HG03354 (cell line): ENCODE results near the gene CRAT.

Experiments
- ATAC-seq: cut with Tn5 transposase; IDR thresholded peaks from one replicate; pipeline ENCODE4 v1.9.1; 2021; ENCODE audit warnings: mild to moderate bottlenecking; ENCODE audit not compliant: unreplicated experiment, poor library complexity, severe bottlenecking

CRAT gene

DNA sequence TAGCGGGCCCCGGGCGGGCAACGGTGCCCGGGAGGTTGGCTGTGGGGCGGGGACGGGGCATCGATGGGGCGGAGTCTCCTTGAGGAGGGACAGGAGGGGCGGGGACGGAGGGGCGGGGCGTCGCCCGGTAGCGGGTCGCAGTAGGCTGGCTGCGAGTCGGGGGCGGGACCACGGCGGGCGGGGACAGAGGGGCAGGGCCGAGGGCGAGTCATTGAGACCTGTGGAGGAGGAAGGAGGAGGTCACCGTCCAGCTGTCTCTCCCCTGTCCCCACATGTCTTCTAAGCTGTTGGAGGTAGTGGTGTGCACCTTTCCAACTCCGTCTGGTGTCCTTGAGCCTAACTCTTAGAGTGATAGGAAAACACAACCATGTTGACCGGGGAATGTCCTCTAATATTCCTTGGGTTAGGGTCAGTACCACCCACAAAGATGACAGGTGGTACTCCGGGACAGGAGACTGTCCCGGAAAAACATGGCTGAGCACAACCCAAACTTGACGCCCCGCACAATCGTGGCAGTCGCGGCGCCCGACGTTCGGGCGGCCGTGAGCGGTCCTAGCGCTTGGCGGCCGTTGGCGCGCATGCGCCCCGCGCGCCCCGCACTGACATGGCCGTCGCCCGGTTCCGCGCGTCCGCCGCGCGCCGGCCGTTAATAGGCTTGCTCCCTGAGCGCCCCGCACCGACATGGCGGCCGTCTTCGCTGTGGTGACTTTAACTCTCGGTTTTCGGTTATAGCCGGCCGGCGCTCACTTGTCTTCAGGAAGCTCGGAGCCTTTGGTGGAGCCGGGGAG is at the start of gene CRAT, which contains the start of gene PTPA:
CRAT (minus strand) TSS at position 54 of the 788 bp plus-strand sequence. CDS start 284 bp downstream, outside the sequence.
PTPA (plus strand) TSS at position 676 of the 788 bp plus-strand sequence. CDS start 186 bp downstream, outside the sequence.
- peak; percentile 85 for ATAC-seq

DNA sequence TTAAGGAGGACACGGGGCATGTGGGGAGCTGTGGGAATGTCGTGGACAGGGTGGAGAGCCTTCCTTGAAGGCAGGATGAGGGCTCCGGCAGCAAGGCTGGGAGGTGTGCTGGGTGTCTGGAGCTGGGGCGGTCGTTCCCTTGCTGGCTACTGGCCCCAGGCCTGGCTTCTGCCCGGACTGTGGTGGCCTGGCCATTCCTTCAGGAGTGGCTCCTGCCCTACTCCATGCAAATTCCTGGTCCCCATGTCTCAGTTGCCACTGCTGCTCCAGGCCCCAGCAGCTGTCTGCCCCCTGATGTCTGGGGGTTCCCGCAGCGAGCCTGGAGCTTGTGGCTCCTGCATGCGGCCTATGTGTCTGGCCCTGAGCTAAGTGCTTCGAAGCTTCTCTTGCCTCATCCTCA is 45.6 kb upstream of the CRAT start:
- no peak for ATAC-seq

DNA sequence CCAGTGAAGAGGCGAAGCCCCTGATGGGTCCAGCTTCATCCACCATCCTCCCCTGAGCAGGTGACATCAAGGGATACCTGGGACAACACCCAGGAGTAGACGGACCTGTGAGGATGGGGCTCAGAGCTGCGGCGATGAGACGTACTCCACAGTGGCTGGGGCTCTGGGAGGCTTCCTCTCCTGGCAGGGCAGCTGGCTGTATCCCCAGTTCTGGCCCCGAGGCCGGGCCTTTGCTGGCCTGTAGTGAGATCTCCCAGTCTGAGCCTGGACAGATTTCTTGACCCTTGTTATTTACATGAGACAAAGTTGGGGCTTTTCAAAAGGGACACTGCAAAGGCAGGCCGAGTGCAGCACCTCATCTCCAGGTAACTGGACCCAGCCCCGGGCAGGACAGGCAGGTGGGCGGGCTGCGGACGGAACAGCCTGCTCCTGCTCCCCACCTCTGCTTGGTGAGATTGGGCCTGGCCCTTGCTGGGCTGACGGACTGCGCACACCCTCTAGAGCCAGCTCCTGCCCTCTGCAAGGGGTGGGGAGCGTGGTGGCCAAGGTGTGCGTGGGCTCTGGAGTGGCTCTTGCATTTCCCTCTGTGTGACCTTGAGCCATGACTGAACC is 44.4 kb upstream of the CRAT start:
- no peak for ATAC-seq

DNA sequence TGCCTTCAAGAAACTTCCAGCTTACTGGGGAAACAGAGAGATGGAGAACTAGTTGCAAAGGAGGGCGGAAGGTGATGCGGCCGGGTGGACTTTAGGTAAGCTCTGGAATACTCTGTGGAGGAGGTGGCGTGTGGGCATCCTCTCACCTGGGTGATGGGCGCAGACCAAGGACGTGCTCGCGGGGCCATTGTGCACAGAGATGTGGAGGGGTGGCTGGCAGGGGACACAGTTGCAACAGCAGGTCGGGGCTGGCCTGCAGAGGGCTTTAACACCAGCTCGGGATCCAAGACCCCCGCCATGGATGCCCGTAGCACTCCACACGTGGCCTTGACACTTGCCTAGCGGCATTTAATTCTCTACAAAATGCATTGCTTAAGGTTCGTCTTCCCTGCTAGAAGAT is 40.9 kb upstream of the CRAT start:
- ATAC-seq, result no peak

DNA sequence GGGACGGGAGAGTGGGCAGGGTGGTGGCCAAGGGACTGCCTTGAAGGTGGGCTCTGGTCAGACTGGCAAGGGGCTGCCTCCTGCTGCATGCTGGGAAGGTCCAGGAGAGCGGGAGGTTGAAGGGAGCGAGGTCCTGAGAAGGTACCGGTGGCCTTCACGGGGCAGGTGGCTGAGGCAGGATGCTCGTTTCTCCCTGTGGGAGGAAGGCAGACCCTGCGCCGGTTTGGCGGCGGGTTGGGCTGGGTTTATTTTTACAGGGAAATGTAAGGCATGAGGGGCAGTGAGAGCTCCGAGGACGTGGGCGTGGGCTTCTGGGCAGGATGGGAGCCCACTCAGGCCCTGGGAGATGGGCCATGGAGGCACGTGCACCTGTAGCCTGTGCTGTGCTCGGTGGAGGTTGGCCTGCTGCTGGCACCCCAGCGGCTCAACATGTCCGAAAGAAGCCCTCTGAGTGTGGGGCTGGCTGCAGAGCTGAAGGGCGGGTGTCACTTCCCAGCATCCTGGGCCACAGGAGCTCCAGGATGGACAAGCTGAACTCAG is 40.1 kb upstream of the CRAT start:
- ATAC-seq, result no peak

DNA sequence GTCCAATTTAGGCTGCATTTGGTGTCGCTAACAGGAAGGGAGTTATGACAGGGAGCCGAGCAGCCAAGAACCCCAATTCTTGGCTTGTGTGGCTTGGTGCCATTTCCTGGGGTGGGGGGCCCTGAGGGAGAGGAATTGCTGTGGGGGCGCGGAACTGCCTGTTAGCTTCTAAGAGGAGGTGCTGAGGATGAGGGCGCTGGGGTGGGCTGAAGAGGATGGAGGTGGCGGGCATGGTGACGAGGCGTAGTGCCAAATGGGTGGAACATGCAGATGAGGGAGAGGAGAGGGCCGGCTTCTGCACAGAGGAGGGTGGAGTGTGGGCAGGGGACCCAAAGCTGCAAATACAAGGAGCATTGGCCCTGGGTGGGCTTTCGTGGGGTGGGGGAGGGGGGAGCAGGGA is 39.5 kb upstream of the CRAT start:
- no peak for ATAC-seq

DNA sequence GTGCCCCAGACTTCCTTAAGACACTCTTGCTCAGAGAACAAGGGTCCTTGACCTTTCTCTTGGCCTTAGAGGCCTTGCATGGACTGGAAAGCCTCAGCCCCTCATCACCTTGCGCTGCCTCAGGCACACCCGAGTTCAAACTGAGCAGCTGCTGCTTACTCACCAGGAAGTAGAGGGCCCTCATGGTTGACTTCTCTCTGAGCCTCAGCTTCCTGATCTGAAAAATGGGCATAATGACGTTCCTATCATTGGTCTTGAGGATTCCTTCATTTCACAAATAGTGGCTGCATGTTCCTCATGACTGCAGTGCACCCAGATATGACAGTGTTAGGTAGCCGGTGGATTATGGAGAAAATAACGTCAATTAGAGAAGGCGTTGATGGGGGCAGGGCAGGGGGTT is 38.8 kb upstream of the CRAT start:
- no peak for ATAC-seq

DNA sequence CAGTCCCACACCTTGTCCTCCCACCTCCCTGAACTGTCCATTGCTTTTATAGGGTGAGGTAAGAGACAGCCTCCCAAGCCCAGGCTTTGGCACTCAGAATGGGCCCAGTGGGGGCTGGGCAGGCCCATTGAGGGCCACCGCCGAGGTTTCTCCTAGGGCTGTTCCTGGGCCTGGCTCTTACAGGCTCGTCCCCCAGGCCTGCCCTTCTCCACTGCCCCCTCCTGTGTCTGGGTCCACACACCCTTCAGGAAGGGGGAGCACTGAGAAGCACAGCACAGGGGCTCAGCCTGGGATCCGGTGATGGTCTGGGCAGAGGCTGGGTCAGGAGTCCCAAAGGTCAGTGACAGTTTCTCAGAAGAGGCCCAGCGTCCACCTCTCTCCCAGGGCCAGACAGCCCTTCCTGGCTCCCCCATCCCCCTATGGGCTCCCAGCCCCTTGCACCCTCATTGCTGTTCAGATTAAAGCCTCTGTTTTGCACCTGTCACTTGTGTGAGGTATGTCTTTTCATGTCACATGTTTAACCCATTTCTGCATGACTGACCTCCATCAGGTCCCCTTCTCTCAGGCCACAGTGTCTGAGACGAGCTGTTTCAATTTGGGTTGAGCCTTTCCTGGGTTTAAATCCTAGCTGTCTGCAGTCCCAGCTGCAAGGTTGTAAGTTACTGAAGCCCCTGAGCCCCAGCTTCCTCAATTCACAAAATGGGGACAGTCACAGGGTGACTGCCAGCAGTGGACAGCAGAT is 38.0 kb upstream of the CRAT start:
- ATAC-seq, result peak; percentile 45

DNA sequence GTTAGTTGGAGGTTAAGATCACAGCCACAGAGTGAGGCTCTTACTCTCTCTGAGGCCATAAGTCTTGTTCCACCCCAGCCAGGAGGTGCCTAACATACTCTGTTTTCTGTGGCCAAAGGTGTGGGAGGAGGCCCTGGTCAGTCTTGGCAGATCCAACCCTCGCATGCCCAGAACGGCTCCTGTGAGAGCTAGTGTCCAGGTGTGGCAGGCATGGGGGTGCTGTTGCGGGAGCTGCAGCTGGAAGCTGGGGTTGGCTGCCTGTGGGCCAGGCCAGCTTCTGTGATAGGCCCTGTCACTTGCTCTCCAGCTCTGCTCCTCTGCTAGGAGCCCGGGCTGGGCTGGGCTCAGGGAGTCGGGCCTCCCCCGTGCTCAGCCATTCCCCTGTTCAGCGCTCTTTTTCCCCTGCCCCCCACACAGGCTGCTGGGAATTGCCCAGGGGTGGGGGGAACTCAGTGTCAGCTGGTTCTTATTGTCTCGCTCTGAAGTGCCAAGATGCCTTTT is 35.9 kb upstream of the CRAT start:
- ATAC-seq, result no peak

DNA sequence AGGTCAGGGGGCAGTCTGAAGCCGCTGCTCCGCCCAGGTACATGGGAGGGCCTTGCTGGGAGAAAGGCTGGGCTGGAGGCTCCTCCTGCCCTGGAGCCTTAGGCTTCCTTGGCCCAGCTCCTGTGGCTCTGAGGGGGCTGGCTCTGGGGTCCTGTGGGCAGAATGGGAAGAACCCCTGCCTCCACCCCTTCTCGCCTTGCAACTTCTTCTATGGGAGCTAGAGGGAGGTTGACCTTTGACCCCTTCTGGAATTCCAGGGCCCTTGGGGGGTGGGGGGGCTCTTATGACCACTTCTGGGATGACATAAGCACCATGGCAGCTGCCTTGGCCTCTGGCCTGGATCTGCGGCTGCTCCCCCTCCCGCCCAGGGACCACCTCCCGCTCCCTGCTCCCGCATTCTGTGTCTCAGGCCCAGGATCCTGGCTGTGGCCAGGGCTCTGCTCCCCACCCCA is 35.3 kb upstream of the CRAT start:
- no peak for ATAC-seq

DNA sequence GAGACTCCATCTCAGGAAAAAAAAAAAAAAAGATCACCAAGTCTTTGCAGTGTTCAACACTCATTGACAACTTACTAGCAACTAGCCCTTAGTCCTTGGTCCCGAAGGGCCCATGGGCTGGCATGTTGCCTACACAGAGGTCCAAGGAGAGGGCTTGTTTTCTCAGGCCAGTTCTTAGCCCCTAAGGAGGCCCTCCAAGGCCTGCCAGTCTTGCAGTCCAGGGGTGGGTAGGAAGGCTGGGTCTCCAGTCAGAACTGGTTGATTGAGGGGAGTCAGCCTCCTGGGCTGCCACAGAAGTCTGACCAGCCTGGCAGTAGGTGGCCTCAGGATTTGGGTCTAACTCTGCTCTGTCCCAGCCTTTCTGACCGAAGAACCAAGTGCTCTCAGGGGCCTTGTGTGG is 34.7 kb upstream of the CRAT start:
- ATAC-seq, result no peak

DNA sequence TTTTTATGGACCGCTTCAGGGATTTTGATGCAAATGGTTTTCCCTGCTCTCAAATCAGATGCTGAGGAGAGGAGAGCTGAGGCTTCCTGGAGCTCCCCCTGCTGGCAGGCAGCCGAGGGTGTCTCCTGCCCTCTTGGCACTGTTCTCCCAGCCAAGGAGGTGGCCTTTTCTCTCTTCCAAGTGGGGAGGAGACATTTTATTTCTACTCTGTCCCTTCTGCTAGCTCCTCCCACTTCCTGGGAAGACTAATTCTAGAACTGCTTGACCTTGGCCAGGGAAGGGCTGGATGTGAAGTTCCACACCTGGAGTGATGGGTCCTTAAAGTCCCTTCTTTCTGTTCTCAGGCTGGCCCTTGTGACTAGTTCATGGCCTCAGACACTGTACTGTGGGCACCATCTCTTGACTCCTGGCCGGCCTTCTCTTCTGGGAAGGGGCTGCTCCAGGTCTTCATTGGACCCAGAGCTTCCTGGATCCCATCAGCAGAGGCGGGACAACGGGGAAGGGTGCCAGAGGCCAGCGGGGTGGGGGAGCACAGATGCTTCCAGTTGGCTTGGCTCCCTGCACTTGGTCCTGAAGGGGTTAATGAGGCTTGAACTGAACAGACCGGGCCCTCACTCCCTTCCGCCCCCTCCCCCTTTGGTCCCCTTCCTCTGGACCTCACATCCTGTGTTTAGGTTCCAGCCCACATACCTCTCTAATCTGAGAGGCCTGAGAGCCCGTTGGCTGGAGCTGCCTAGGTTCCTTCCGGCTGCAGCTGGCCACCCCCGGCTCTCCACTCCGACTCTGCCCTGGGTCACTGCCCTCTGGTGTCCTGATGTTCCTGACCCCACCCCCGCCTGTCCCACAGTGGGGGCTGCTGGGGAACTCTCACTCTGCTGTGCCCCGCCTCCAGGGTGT is 32.7 kb upstream of the CRAT start:
- no peak for ATAC-seq

DNA sequence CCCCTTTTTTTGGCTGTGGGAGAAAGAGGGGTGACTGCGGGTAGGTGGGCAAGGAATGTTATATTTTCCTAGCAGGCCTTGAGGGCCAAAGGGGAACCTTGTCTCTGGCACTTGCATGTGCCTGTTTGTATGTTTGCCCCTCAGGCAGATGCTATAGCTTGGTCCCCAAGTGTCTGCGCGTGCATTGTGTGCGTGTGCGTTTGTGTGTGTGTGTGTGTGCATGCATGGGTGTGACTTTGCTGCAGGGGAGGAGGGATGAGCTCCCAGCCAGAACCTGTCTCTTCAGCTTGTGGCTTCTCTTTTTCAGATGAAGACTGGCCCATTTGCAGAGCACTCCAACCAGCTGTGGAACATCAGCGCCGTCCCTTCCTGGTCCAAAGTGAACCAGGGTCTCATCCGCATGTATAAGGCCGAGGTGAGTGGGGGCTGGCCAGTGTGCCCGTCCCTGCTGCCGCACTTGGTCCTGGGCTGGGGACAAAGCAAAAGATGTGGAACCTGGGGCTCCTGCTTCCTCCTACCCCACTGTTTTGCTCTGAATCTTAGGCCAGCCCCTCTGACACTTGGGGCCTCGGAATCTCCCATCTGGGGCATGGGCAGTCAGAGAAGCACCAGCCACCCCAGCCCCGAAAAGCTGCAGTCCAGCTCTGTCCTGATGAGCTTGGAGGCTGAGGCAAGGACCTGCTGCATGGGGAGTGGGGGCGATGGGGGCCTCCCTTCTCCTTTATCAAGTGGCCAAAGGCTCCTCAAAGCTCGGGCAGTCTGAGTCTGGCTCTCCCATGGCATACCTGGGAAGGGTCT is 31.7 kb upstream of the CRAT start:
- ATAC-seq, result no peak

DNA sequence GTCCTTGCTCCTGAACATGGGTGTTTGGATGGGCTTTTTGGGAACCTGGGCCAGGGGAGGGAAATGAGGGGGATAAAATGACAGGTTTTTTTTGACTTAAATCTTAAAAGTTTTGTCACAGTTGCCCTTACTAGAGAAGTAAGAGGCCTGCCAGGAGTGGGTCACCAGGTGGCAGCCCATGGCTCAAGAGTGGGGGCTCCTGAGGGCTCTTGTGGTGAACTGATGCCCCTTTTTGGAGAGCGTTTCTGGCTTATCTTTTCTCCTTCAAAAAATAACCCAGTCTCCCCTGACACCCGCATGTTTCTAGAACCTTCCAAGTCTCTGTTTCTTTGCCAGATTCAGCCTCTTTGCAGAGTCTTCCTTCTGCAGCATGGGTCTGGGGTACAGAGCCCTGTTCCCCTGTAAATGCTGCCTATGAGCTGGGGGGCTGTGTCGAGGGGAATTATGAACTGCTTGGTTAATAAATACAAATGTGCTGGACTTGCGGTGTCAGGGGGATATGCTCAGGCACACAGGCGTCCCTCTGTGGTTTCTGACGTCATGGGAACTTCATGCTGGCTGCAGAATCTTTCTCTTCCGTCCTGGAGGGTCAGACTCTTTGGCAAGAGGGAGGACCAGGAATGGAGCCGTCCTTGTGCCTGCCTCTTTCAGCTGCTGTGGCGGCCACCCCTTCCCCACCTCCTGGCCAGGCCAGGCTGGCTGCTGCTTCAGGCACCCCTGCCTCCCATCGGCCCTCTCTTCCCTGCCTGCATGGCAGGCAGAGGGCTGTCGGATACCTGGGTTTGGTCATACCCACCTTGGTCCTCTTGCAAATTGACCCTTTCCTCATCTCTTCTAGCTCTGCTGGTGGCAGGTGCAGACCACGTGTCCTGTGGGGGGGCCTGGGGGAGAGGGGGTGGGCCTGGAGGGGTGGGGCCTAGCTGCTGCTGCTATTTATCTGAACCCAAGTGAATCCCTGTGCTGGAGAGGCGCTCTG is 30.8 kb upstream of the CRAT start:
- ATAC-seq, result peak; percentile 45

DNA sequence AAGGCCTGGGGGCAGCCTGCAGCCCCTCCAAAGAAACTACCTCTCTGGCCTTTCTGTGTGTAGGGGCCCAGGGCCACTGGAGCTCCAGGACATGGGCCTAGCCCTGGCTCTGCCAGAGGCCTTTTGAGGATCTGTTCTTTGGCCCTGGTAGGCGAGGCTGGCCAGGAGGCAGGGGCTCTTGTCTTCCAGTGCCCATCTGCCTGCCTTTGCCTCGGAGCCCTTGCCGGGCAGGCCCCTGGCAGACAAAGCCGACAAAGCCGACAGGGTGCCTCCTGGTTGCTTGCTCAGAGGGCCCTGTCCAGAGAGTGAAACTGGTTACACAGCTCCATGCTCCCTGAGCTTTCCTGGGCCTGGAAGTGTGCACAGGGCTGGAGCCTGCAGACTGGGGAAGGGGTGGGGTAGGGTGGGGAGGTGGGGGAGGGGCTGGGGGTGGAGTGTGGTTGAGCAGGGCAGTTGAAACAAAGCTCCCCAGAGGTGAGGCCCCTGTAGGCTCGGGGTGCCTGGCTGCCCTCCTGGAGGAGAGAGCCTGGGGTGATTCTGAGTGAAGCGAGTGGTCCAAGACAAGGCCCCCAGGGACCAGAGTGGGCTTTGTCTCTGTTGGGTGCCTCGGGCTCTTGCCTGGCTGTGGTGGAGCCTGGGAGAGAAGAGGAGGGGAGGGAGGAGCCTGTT is 29.9 kb upstream of the CRAT start:
- ATAC-seq, result peak; percentile 11

DNA sequence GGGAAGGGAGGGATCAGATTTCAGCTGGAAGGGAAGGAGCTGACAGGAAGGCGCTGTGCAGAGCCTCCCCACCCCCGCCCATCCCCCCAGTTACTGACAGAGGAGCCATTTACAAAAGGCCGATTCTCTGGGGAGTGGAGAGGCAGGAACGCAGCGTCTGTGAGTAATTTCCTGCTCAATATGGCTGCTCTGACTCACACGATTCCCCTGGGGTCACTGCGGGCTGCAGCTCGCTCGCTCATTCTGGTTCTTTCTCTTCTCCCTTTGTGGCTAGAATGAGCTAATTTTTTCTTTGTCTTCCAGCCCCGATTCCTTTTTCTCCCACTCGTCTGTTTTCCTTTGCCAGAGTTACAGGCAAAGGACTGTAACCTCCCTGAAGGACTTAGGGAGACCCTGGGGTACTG is 29.4 kb upstream of the CRAT start:
- peak; percentile 61 for ATAC-seq
